GM23338 (cell line): ENCODE data around the gene GRIN2A. TPM values are rescaled to one million over a fixed set of nuclear protein-coding genes. Genes with fewer than 3 reads are reported as not detected.

ENCODE experiments used
- ATAC-seq: fragments of 200-7000 bp; cut with Tn5 transposase; 3 replicates; pipeline ENCODE4 v1.9.1; 2020
- DNase-seq: peaks from one replicate; pipeline ENCODE4 v3.0.0-alpha.2; 2015; ENCODE audit warnings: low spot score
- H2AFZ ChIP-seq: fragments of 200-600 bp; sonication (generic); 2 replicates; pipeline ENCODE4 v1.8.0; 2016; ENCODE audit warnings: antibody characterized with exemption, mild to moderate bottlenecking, moderate library complexity
- H3F3A ChIP-seq: fragments of 200-600 bp; sonication (generic); replicated peaks from 2 replicates; pipeline ENCODE4 v1.8.0; 2017; ENCODE audit warnings: antibody characterized with exemption, mixed run types, low read depth
- H3K27ac ChIP-seq: fragments of 200-600 bp; sonication (generic); 2 replicates; pipeline ENCODE4 v1.6.1; 2016; ENCODE audit warnings: low read depth
- H3K27me3 ChIP-seq: fragments of 200-600 bp; sonication (generic); 2 replicates; pipeline ENCODE4 v1.8.0; 2016; ENCODE audit warnings: mild to moderate bottlenecking, mixed run types, moderate library complexity; ENCODE audit not compliant: insufficient read depth
- H3K36me3 ChIP-seq: fragments of 200-600 bp; sonication (generic); 2 replicates; pipeline ENCODE4 v1.8.0; 2016; ENCODE audit warnings: mild to moderate bottlenecking; ENCODE audit not compliant: insufficient read depth
- H3K4me1 ChIP-seq: fragments of 200-600 bp; sonication (generic); 2 replicates; pipeline ENCODE4 v1.8.0; 2016; ENCODE audit warnings: mild to moderate bottlenecking, moderate library complexity; ENCODE audit not compliant: insufficient read depth
- H3K4me2 ChIP-seq: fragments of 200-600 bp; sonication (generic); 2 replicates; pipeline ENCODE4 v1.7.1; 2017; ENCODE audit warnings: mixed run types
- H3K4me3 ChIP-seq: fragments of 200-600 bp; sonication (generic); 2 replicates; pipeline ENCODE4 v1.6.1; 2016; ENCODE audit warnings: mixed run types
- H3K79me2 ChIP-seq: fragments of 200-600 bp; sonication (generic); replicated peaks from 2 replicates; pipeline ENCODE4 v1.8.0; 2017; ENCODE audit warnings: mild to moderate bottlenecking; ENCODE audit not compliant: insufficient read depth
- H3K9me2 ChIP-seq: fragments of 200-600 bp; sonication (generic); 2 replicates; pipeline ENCODE4 v1.8.0; 2017; ENCODE audit not compliant: insufficient read depth
- H4K20me1 ChIP-seq: fragments of 200-600 bp; sonication (generic); replicated peaks from 2 replicates; pipeline ENCODE4 v1.8.0; 2017; ENCODE audit warnings: mild to moderate bottlenecking; ENCODE audit not compliant: insufficient read depth
- H3K27ac Mint-ChIP-seq: 2 replicates; pipeline ENCODE4 v1.8.0; 2020; ENCODE audit warnings: inconsistent platforms, mild to moderate bottlenecking, moderate library complexity, mixed read lengths
- H3K27me3 Mint-ChIP-seq: 3 replicates; pipeline ENCODE4 v1.8.0; 2022; ENCODE audit warnings: low read depth, mild to moderate bottlenecking, moderate library complexity, mixed read lengths, inconsistent platforms; ENCODE audit not compliant: insufficient read depth, poor library complexity
- H3K36me3 Mint-ChIP-seq: 3 replicates; pipeline ENCODE4 v1.8.0; 2021; ENCODE audit warnings: low read depth, mild to moderate bottlenecking, inconsistent platforms, moderate library complexity, mixed read lengths
- H3K4me1 Mint-ChIP-seq: 3 replicates; pipeline ENCODE4 v1.8.0; 2020; ENCODE audit warnings: mild to moderate bottlenecking, inconsistent platforms, mixed read lengths
- H3K4me3 Mint-ChIP-seq: 3 replicates; pipeline ENCODE4 v1.8.0; 2021; ENCODE audit warnings: moderate library complexity, mild to moderate bottlenecking, inconsistent platforms, mixed read lengths
- H3K9me3 Mint-ChIP-seq: 3 replicates; pipeline ENCODE4 v1.8.0; 2020; ENCODE audit warnings: moderate library complexity, mild to moderate bottlenecking, inconsistent platforms, mixed read lengths
- CREB1 ChIP-seq: fragments of 250-450 bp; sonication (Bioruptor Pico); IDR thresholded peaks from 2 replicates; pipeline ENCODE4 v1.5.0; 2020; ENCODE audit warnings: low read depth, mild to moderate bottlenecking, moderate library complexity
- ETS1 ChIP-seq: IDR thresholded peaks from 2 replicates; pipeline ENCODE4 v1.6.1; 2016; ENCODE audit warnings: antibody characterized with exemption
- EZH2 ChIP-seq: fragments of 200-600 bp; sonication (generic); IDR thresholded peaks from one replicate; pipeline ENCODE4 v1.8.0; 2017; ENCODE audit warnings: antibody characterized with exemption, mild to moderate bottlenecking, low read depth; ENCODE audit not compliant: unreplicated experiment
- EZH2phosphoT487 ChIP-seq: fragments of 200-600 bp; sonication (generic); IDR thresholded peaks from one replicate; pipeline ENCODE4 v1.8.1; 2018; ENCODE audit warnings: antibody characterized with exemption; ENCODE audit not compliant: unreplicated experiment
- JUNB ChIP-seq: IDR thresholded peaks from one replicate; pipeline ENCODE4 v1.6.1; 2016; ENCODE audit warnings: antibody characterized with exemption; ENCODE audit not compliant: unreplicated experiment
- NANOG ChIP-seq: IDR thresholded peaks from 2 replicates; pipeline ENCODE4 v1.6.1; 2016; ENCODE audit warnings: antibody characterized with exemption, borderline replicate concordance
- POLR2AphosphoS5 ChIP-seq: IDR thresholded peaks from 2 replicates; pipeline ENCODE4 v1.6.1; 2016; ENCODE audit warnings: antibody characterized with exemption, low read depth
- REST ChIP-seq: IDR thresholded peaks from one replicate; pipeline ENCODE4 v1.6.1; 2018; ENCODE audit warnings: antibody characterized with exemption; ENCODE audit not compliant: unreplicated experiment
- STAT1 ChIP-seq: IDR thresholded peaks from one replicate; pipeline ENCODE4 v1.6.1; 2016; ENCODE audit warnings: antibody characterized with exemption; ENCODE audit not compliant: unreplicated experiment
- ZNF114 ChIP-seq: fragments of 250-450 bp; sonication (Bioruptor Pico); IDR thresholded peaks from 2 replicates; pipeline ENCODE4 v1.5.0; 2020; ENCODE audit warnings: mild to moderate bottlenecking, moderate library complexity
- ZNF331 ChIP-seq: fragments of 250-450 bp; sonication (Bioruptor Pico); IDR thresholded peaks from 2 replicates; pipeline ENCODE4 v1.5.0; 2020; ENCODE audit warnings: low read depth, mild to moderate bottlenecking, moderate library complexity
- polyA plus RNA-seq: library from polyadenylated mRNA; unstranded; fragments of >200 nt; fragmentation: Nextera tagmentation; extraction: Ambion mirVana; gene quantifications from 2 replicates; pipeline ENCODE4 v1.2.1, GENCODE V29; 2016
- total RNA-seq: library from RNA; depleted of rRNA; stranded (reverse); fragments of >200 nt; shearing (Covaris generic); gene quantifications from 2 replicates; pipeline ENCODE4 v1.2.3, GENCODE V29; 2014
- TF ChIP-seq, protein P1 (sequence below), 2 experiments: fragments of 200-600 bp in 1 of 2; sonication (generic) in 1 of 2; conservative IDR thresholded peaks; 2 replicates each; pipeline versions ENCODE4 v1.5.1 to v1.6.1; 2016 to 2017; ENCODE audit warnings: antibody characterized with exemption in 2 of 2, low read depth in 2 of 2, mild to moderate bottlenecking in 2 of 2, moderate library complexity in 1 of 2
- TF ChIP-seq, protein P2 (sequence below): fragments of 250-450 bp; sonication (Bioruptor Pico); IDR thresholded peaks from 2 replicates; pipeline ENCODE4 v1.5.0; 2020; ENCODE audit warnings: mild to moderate bottlenecking, moderate library complexity

The GRIN2A gene
- total and polyA plus RNA-seq, 2 experiments from 2014 or later, result 0.89 to 5.1 TPM

GRCh38 chr16:9801651-9802050, 380.6 kb downstream of the GRIN2A start:
- no peak overlapping the region for H3K27ac Mint-ChIP-seq
- Histone ChIP-seq H3K27ac (no peak overlapping the region), H3K4me1 (no peaks in the 10 kb centered on the region), H3K36me3 (no peaks in the 10 kb centered on the region), H3K9me2 (peaks cover 6% of the 10 kb centered on the region; the same call in 1 of the 2 replicates), H3K4me3 (no peak overlapping the region), H2AFZ (no peak overlapping the region), H4K20me1 (no peaks in the 10 kb centered on the region), H3K27me3 (no peaks in the 10 kb centered on the region), H3K79me2 (no peaks in the 10 kb centered on the region), H3F3A (no peaks in the 10 kb centered on the region), H3K4me2 (no peak overlapping the region)
- H3K9me3 Mint-ChIP-seq, result peaks cover 5% of the 10 kb centered on the region; the same call in 1 of the 3 replicates
- no peaks in the 10 kb centered on the region for H3K4me1 Mint-ChIP-seq
- 0 out of 3 replicates have a peak, but pooled peaks cover 3% of the 10 kb centered on the region for H3K36me3 Mint-ChIP-seq
- H3K4me3 Mint-ChIP-seq, result no peak overlapping the region
- peaks cover 3% of the 10 kb centered on the region for H3K27me3 Mint-ChIP-seq
- ATAC-seq (no peak), DNase-seq (no peak)
- TF ChIP-seq ZNF114 (no peak), CREB1 (CRISPR knock-in tag) (no peak), REST (no peak), JUNB (no peak), NANOG (no peak), POLR2AphosphoS5 (no peak), ETS1 (no peak), STAT1 (no peak), ZNF331 (CRISPR knock-in tag) (no peak), EZH2 (no peak), EZH2phosphoT487 (no peak)
- TF ChIP-seq, protein P1, sequence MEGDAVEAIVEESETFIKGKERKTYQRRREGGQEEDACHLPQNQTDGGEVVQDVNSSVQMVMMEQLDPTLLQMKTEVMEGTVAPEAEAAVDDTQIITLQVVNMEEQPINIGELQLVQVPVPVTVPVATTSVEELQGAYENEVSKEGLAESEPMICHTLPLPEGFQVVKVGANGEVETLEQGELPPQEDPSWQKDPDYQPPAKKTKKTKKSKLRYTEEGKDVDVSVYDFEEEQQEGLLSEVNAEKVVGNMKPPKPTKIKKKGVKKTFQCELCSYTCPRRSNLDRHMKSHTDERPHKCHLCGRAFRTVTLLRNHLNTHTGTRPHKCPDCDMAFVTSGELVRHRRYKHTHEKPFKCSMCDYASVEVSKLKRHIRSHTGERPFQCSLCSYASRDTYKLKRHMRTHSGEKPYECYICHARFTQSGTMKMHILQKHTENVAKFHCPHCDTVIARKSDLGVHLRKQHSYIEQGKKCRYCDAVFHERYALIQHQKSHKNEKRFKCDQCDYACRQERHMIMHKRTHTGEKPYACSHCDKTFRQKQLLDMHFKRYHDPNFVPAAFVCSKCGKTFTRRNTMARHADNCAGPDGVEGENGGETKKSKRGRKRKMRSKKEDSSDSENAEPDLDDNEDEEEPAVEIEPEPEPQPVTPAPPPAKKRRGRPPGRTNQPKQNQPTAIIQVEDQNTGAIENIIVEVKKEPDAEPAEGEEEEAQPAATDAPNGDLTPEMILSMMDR (conservative IDR thresholded peaks at IDR 0.05; ENCODE audit: low read depth in 2 of 2), result no peak
- TF ChIP-seq, protein P2, sequence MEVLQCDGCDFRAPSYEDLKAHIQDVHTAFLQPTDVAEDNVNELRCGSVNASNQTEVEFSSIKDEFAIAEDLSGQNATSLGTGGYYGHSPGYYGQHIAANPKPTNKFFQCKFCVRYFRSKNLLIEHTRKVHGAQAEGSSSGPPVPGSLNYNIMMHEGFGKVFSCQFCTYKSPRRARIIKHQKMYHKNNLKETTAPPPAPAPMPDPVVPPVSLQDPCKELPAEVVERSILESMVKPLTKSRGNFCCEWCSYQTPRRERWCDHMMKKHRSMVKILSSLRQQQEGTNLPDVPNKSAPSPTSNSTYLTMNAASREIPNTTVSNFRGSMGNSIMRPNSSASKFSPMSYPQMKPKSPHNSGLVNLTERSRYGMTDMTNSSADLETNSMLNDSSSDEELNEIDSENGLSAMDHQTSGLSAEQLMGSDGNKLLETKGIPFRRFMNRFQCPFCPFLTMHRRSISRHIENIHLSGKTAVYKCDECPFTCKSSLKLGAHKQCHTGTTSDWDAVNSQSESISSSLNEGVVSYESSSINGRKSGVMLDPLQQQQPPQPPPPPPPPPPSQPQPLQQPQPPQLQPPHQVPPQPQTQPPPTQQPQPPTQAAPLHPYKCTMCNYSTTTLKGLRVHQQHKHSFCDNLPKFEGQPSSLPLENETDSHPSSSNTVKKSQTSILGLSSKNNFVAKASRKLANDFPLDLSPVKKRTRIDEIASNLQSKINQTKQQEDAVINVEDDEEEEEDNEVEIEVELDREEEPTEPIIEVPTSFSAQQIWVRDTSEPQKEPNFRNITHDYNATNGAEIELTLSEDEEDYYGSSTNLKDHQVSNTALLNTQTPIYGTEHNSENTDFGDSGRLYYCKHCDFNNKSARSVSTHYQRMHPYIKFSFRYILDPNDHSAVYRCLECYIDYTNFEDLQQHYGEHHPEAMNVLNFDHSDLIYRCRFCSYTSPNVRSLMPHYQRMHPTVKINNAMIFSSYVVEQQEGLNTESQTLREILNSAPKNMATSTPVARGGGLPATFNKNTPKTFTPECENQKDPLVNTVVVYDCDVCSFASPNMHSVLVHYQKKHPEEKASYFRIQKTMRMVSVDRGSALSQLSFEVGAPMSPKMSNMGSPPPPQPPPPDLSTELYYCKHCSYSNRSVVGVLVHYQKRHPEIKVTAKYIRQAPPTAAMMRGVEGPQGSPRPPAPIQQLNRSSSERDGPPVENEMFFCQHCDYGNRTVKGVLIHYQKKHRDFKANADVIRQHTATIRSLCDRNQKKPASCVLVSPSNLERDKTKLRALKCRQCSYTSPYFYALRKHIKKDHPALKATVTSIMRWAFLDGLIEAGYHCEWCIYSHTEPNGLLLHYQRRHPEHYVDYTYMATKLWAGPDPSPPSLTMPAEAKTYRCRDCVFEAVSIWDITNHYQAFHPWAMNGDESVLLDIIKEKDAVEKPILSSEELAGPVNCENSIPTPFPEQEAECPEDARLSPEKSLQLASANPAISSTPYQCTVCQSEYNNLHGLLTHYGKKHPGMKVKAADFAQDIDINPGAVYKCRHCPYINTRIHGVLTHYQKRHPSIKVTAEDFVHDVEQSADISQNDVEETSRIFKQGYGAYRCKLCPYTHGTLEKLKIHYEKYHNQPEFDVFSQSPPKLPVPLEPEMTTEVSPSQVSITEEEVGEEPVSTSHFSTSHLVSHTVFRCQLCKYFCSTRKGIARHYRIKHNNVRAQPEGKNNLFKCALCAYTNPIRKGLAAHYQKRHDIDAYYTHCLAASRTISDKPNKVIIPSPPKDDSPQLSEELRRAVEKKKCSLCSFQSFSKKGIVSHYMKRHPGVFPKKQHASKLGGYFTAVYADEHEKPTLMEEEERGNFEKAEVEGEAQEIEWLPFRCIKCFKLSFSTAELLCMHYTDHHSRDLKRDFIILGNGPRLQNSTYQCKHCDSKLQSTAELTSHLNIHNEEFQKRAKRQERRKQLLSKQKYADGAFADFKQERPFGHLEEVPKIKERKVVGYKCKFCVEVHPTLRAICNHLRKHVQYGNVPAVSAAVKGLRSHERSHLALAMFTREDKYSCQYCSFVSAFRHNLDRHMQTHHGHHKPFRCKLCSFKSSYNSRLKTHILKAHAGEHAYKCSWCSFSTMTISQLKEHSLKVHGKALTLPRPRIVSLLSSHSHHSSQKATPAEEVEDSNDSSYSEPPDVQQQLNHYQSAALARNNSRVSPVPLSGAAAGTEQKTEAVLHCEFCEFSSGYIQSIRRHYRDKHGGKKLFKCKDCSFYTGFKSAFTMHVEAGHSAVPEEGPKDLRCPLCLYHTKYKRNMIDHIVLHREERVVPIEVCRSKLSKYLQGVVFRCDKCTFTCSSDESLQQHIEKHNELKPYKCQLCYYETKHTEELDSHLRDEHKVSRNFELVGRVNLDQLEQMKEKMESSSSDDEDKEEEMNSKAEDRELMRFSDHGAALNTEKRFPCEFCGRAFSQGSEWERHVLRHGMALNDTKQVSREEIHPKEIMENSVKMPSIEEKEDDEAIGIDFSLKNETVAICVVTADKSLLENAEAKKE (CRISPR knock-in tag), result no peak
